HS-27A (cell line): Measurements from ENCODE around the gene SYT5.
"Not testable (repeated sequence)": the region's sequence is repeated elsewhere in the genome, so short reads cannot be mapped to it uniquely, and the experiment has no call there.

ENCODE experiments used
- DNase-seq: peaks from one replicate; pipeline ENCODE4 v3.0.0-alpha.2; 2012; ENCODE audit warnings: low read depth, missing footprints

The SYT5 gene

DNA sequence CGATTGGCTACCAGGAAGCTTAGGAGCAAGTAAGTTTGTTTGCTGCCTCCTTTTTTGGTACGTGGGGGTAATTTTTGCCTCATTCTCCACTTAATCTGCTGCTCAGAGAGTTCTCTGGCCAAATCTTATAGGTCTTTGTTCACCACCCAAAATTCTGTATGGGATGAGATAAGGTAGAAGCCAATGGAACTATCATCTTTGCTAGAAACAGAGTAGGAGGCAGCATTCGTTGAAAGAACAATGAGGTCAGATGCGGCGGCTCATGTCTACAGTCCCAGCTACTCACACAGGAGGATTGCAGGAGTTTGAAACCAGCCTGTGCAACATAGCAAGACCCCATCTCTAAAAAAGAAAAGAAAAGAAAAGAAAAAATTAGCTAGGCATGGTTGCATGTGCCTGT, 8.6 kb downstream of the SYT5 start:
- no peak for DNase-seq

DNA sequence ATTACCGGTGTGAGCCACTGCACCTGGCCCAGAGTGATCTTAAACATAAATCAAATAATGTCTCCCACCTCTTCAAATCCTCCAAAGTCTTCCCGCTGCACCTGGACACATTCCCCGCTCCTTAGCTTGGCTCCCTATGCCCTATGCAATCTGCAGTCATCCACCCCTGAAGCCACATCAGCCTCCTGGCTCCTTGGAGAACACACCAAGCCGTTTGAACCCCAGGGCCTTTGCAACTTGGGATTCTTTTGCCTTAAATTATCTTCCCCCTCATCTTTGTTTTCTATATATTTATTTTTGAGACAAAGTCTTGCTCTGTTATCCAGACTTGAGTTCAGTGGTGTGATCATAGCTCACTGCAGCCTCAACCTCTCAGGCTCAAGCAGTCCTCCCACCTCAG, 11.0 kb downstream of the SYT5 start:
- no peak for DNase-seq

DNA sequence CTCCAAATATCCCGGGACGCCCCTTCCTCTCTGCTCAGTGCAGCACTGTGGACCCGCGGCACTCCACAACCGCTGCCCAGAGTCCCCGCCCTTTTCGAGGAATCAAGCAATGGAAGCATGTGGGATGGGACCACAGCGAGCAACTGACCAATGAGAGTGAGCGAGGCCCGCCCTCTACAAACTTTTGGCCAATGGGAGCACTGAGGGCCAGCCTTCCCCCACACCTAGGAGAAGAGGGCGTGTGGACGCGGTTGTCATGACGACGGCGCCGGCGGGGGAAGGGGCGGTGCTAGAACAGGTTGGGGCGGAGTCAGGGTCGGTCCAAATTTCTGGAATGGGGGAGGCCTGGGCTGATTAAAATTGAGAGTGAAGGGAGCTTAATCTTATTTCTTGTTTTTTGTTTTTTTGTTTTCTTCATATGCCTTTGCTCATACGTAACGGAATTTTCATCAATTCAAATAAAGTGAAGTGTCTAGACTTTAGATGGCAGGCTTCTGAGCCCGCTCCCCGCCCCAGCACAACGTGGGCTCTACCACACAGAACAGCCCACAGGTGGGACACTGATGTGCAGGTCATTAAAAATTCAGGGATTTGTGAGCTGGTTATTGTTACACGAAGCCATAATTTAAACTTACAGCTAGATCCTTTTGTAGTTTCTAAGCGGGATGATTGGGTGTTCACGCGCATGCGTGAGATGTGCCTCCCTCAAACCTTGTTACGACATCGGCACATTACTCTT, 13.4 kb downstream of the SYT5 start, which contains the start of gene DNAAF3:
DNAAF3 (minus strand) TSS at position 84 of the 739 bp plus-strand sequence. CDS start 200 bp downstream, outside the sequence.
- peak; percentile 96 for DNase-seq

DNA sequence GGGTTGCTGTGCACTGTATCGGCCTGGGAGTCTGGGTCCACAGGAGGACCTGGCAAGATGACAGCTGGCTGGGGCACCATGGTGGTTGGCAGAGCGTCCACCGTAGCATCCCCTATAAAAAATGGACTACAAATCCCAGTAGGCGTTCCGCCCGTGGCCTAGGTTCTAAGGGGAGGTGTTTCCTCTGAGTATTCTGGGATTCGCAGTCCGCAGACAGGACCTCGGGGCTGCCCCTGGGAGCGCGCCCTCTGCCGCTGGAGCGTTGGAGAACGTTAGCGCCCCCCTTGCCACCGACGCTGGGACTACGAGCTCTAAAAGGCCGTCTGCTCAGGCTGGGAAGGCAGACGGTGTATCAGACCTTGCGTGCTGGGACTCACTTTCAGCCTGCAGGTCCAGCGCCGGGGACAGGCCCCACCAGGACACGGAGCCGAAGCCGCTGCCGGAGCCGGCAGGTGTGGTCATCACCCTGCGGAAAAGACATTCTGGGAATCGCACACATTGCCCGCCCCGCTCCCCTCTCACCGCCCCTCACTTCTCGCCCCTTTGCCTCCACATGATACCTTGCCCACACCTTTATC, 14.0 kb downstream of the SYT5 start:
- no peak for DNase-seq

DNA sequence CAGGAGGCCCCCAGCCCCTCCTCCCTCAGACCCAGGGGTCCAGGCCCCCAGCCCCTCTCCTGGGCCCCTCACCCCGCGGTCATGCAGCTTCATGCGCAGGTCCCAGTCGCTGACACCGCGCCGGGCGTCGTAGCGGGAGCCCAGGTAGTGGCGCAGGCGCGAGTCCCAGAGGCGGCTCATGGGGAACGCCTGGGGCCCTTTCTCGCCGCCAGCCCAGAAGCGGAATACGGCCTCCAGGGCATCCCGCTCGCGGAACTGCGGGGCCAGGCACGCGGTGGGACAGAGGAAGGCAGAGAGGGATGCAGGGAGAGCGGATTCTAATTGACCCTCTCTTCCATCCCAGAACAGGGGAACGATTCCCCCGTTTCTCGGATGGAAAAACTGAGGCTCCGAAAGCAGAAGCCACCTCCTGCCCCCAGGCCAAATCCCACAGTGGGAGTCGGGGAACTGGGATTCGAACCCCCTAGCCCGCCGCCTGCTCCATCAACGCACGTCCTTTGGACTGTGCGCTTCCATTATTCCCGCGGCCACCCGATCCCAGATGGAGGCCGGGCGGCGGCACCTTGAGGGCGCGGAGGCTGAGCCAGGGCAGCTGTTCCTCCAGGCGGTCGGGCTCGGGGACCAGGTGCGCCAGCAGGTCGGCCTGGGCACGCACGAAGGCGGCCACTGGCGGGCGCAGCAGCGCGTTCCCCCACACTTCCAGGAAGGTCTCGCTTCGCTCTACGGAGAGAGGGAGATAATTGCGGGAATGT, 18.3 kb downstream of the SYT5 start:
- DNase-seq = no peak

DNA sequence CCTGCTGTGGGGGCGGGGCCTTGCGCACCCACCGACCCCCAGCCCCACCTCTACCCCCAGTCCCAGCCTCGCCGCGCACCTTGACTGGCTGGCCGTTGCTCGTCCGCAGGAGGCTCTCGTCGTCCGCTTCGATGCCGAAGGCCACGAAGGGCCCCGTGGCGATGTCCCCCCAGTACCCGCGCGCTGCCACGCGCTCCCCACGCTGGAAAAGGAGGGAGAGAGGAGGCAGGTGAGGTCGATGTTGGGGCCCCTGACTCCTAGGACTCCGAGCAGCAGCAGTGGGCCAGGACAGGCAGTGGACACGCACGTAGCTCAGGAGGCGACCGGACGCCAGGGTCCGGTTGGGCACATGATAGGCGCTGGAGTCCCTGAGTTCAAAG, 19.1 kb downstream of the SYT5 start:
- DNase-seq = no peak

DNA sequence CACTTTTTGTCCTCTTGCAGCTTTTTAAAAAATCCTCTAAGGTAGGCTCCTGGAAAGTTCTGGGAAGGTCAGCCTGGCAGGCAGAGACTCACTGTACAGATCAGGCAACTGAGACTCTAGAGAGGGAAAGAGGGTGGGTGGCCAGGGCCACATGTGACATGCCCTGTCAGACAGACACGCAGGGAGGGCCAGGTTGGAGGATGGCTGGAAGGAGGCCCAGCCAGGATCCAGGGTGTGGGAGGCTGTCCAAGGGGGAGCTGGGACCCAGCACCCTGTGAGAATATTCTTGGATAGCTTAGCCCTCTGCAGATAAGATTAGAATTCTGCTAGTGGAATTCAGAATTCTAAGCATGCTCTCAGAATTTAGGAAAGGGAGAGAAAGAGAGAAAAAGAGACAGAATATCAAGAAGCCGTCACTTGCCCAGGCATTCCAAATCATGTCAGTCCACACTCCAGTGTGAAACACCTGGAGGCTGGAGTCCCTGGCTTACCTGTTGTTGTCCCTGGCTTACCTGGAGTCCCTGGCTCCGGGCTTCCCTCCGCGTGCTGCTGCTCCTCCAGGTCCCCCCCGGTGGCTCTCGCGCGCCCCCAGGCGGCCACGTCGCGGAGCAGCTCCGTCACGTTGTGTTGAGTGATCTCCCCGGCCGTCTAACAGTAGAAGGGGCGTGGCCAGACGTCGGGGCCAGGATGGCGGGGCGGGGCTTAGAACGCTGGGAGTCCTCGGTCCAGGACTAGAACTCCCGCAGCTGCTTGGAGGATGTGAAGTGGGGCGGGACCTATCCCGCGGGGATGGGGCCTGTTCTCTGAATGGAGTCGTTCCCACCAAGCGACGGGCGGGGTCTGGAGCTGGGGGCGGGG, 19.7 kb downstream of the SYT5 start:
- peak; percentile 85 for DNase-seq

DNA sequence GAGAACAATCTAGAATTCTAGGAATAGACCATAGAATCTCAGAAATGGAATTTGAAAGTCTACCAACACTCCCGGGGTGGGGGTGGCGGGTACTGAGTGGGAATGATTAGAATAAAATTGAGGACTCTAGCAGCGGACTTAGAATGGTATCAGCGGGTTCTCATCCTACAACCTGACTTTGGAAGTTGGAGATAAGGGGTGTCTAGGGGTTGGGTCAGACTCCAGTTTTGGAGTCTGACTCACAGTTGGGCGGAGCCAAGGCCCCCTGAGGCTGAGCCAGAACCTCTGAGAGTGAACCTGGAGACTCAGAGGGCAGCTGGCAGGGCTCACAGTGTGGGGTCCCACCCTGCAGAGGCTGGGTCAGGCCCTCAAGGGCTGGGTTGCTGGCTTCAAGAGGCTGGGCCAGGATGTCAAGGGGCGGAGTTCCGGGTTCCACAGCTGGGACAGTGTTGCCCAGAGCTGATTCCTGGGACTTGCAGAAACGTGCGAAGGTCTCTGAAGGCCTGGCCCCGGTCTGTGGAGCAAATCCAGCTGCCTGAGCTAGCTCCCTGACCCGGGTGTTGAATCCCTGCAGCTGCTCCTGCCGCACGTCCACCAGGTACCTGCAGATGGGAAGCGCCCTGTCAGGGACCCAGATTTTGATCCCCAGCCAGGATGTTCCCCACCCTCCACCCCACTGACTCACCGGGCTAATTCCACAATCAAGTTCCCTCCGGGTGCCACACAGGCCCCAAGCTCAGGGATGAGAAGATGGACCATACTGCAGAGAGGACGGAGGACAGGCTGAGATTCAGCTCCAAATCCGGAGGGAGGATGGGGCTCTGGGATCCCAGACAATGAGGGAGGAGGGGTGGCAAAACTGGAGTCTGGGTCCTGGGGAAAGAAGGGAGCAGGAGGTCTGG, 21.0 kb downstream of the SYT5 start:
- DNase-seq = no peak

DNA sequence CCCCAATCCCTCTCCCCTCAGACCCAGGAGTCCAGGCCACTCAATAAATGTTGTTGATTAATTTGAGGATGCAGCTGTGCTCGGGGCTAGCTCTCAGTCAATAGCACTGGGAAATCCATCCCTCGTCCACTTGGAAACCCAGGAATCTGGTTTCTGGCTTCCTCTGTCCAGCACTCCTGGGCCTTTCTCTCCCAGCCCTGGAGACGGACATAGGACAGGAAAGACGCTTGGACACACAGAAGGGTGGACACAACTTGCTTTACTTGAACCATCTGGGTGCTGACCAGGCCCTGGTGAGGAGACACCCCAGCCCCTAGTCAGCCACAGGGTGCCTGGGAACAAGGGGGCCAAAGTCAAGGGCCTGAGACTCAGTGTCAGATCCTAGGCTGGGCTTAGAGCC, 21.7 kb downstream of the SYT5 start:
- no peak for DNase-seq

DNA sequence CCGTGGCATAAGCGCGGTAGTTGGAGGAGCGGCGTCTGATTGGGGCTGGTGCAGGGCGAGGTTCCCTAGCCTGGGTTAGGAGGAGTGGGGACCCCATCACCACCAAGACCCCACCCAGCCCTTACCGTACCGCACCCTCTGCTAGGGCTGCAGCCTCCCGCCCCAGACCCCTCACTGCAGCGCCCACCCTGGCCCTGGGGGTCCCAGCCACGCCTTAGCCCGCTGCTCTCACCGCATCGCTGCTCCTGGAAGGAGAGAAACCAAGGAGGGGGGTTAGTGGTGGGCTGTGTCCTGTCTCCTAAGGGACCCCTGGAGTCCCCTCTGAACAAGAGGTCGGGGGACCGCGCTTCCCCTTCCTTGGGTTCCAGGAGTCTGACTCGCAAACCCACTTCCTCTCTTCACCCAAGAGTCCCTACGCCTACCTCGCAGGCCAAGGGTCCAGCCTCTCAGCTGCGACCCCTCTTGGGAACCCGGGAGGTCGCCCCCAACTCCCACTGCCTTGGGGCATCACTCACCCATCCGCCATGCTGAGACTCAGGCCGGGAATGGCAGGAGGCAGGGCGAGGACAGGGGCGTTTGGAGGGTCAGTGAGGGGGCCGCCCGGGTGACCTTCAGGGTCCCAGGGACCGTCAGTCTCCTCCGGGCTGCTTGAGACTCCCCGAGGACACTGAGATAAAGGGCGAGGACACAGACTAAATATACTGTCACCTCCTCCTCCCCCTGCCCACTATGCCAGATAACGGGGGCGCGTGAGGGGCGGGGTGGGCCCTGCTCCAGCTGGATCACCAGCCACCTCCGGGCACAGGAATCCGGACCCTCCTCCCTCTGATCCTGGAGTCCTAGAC, 22.8 kb downstream of the SYT5 start, which contains the start of gene TNNI3:
TNNI3 (minus strand) TSS at position 669 of the 845 bp plus-strand sequence; CDS start at position 526, 143 bp downstream.
- no peak for DNase-seq

DNA sequence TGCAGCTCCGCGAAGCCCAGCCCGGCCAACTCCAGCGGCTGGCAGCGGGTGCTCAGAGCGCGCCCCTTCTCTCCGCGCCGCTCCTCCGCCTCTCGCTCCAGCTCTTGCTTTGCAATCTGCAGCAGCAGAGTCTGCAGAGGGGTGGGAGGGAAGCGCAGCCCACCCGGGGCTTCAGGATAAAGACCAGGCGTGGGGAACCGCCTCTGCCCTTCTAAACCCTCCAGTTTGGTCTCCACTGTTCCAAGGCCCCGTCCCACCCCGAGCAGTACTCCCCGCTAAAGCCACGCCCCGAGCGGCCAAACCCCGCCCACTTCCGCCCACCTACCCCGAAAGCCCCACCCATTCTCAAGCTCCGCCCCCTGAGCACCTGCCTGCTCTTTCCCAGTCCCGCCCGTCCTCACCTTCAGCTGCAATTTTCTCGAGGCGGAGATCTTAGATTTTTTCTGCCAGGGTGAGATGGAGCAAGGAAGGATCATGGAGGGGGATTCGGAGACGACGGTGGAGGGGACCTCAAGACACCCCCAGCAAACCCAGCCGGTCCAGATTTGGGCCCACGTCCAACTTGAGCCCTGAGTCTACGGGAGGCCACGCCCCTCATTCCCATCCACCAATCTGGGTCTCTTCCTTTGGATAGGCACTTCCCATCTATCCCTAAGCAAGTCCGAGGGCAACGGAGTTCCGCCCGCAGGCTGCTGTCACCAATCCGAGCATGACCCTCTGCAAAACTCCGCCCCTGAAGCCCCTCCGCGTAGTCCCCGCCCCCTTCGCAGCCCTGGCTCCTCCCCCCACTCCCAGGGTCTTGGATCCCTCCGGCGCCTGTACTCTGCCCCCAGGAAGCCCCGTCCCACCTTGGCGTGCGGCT, 23.7 kb downstream of the SYT5 start:
- DNase-seq = no peak

DNA sequence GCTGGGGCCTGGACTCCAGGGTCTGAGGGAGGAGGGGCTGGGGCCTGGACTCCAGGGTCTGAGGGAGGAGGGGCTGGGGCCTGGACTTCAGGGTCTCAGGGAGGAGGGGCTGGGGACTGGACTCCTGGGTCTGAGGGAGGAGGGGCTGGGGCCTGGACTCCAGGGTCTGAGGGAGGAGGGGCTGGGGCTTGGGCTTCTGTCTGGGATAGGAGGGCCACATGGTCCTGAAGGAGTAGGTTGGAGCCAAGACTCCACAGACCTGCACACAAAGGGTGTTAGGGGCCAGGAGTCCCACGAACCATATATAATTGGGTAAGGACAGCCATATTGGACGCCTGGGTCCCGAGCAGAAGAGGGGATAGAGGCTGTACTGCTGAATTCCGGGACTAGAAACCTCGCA, 24.3 kb downstream of the SYT5 start:
- not testable (repeated sequence) for DNase-seq

DNA sequence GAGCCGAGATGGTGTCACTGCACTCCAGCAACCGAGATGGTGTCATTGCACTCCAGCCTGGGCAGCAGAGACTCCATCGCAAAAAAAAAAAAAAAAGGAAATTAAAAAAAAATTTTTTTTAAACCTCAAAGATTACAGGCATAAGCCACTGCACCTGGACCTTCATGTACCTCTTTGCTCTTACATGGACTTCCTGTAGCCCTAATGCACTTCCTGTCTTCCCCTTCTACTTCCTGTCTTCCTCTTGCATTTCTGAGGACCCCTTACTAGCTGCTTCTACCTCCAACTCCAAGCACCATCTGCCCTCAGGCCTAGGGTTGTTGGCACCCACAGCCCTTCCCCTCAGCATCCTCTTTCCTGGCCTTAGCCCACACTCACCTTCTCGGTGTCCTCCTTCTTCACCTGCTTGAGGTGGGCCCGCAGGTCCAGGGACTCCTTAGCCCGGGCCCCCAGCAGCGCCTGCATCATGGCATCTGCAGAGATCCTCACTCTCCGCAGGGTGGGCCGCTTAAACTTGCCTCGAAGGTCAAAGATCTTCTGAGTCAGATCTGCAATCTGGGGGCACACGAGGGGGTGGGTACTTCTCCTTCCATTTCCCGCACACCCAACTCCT, 26.3 kb downstream of the SYT5 start:
- no peak for DNase-seq

DNA sequence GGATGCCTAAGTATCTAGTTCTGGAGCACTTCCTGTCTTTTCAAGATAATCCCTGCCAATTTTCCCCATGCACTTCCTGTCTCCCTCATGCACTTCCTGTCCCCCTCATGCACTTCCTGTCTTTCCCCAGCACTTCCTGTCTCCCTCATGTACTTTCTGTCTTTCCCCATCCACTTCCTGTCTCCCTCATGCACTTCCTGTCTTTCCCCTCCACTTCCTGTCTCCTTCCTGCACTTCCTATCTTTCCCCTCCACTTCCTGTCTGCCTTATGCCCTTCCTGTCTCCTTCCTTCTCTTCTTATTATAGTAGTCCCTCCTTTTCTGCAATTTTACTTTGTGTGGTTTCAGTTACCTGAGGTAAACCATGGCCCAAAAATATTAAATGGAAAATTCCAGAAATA, 28.1 kb downstream of the SYT5 start:
- DNase-seq = no peak

DNA sequence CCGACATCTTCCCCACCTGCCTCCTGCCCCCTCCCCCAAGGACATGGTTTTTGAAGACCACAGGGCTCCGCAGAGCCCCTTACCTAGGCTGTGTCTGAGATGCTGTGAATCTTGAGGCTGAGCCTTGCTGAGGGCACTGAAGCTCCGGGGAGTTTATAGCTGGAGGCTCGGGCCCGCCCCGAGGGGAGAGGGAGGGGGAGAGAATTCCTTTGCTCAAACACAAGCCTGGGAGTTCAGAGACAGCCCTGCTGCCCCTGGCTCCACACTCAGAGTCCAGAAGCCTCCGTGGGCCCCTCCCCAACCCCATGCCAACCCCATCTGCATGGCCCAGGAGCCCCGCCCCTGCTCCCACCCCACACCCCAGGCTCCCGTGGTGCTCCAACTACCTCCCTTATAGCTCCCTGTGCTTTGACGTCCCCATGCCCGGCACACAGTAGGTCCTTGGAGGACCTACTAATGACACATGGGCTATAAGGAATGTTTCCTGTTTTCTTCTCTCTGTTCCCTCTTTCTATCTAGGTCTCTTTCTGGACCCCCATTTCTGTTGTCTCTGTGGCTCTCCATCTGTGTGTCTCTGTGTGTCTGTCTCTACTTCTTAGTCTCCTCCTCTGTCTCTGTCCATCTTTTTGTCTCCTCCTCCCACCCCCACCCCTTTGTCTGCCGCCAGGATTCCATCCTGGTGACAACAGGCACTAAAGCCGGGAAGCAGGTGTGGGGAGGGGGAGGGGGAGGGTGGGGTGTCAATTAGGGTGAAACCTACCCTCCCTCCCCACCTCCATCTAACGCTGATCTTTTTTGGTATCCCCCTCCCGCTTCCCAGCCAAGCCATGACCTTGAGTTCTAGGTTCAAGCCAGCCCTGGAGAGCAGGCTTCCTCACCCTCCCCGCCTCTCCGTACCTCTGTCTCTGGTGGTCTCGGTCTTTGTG, 30.7 kb downstream of the SYT5 start, which contains the start of gene TNNT1:
TNNT1 (minus strand) TSS at position 129 of the 926 bp plus-strand sequence. CDS start 2,049 bp downstream, outside the sequence.
- DNase-seq = no peak

DNA sequence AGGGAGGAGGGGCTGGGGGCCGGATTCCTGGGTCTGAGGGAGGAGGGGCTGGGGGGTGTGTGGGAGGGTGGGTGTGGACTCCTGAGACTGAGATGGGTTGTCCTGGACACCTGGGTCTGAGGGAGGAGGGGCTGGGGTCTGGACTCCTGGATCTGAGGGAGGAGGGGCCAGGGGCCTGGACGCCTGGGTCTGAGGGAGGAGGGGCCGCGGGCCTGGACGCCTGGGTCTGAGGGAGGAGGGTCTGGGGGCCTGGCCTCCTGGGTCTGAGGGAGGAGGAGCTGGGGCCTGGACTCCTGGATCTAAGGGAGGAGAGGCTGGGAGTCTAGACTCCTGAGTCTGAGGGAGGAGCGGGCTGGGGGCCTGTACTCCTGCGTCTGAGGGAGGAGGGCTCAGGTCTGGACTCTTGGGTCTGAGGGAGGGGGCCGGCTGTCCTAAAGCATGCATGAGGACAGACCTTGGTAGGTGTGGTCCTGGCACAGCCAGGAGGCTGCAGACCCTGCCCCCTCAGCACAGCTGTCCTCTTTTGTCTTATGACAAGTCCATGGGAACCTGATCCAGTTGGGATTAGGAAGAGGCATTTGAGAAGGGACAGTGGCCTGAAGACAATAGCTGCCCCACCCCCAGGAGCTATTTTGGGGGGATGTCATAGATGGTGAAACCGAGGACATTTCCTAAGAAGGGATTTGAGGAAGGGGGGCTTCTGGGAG, 32.4 kb downstream of the SYT5 start:
- DNase-seq = no peak
